IMR-90 (cell line): ENCODE data around the gene PHEX. TPM values are rescaled to one million over a fixed set of nuclear protein-coding genes. Genes with fewer than 3 reads are reported as not detected.

ENCODE experiments used
- ATAC-seq: fragments of 200-7000 bp; cut with Tn5 transposase; 2 replicates; pipeline ENCODE4 v1.9.1; 2020; ENCODE audit warnings: low read depth, mild to moderate bottlenecking, moderate library complexity
- BruUV-seq: library from RNA; stranded (reverse); fragments of 400-500 nt; replicated peaks from 2 replicates; lab custom pipeline; 2021; lab: Mats Ljungman, UMichigan
- CTCF ChIA-PET: fragments of 300-600 bp; formaldehyde crosslinking; extraction: SDS; loops from one replicate; lab custom pipeline; 2021; ENCODE audit warnings: antibody characterized with exemption; lab: Yijun Ruan, JAX
- POLR2A ChIA-PET: fragments of 300-600 bp; sonication (Branson Sonifier 250); formaldehyde crosslinking; loops from one replicate; lab custom pipeline; 2022; ENCODE audit warnings: antibody characterized with exemption; ENCODE audit not compliant: unreplicated experiment; lab: Charles Lee
- DNase-seq: peaks from one replicate; pipeline ENCODE4 v3.0.0; 2013
- H2AFZ ChIP-seq: replicated peaks from 2 replicates; pipeline ENCODE3; 2013; ENCODE audit warnings: low read length, mild to moderate bottlenecking; ENCODE audit not compliant: poor library complexity
- H2AK5ac ChIP-seq: 2 replicates; pipeline ENCODE4 v1.6.1; 2013; ENCODE audit warnings: low read depth, low read length, inconsistent platforms
- H2AK9ac ChIP-seq: replicated peaks from 2 replicates; pipeline ENCODE3; 2013; ENCODE audit warnings: mild to moderate bottlenecking, low read depth, low read length, moderate library complexity; ENCODE audit not compliant: poor library complexity
- H2BK120ac ChIP-seq: 2 replicates; pipeline ENCODE4 v1.6.1; 2013; ENCODE audit warnings: low read depth, low read length, inconsistent platforms
- H2BK15ac ChIP-seq: 3 replicates; pipeline ENCODE4 v1.6.1; 2013; ENCODE audit warnings: low read depth, low read length, inconsistent platforms
- H2BK20ac ChIP-seq: 2 replicates; pipeline ENCODE4 v1.6.1; 2013; ENCODE audit warnings: low read depth, mild to moderate bottlenecking, inconsistent platforms, low read length, moderate library complexity
- H2BK5ac ChIP-seq: 2 replicates; pipeline ENCODE4 v1.6.1; 2013; ENCODE audit warnings: mild to moderate bottlenecking, low read depth, low read length, inconsistent platforms; ENCODE audit not compliant: poor library complexity, severe bottlenecking
- H3K14ac ChIP-seq: replicated peaks from 2 replicates; pipeline ENCODE4 v1.6.1; 2013; ENCODE audit warnings: low read depth, low read length, inconsistent platforms
- H3K18ac ChIP-seq: 2 replicates; pipeline ENCODE4 v1.6.1; 2013; ENCODE audit warnings: low read depth, low read length, control low read depth
- H3K23ac ChIP-seq: 2 replicates; pipeline ENCODE4 v1.6.1; 2013; ENCODE audit warnings: low read depth, low read length, inconsistent platforms
- H3K27ac ChIP-seq: 2 replicates; pipeline ENCODE4 v1.5.1; 2013; ENCODE audit warnings: mild to moderate bottlenecking, control low read depth, low read length; ENCODE audit not compliant: insufficient read depth
- H3K27me3 ChIP-seq: 2 replicates; pipeline ENCODE4 v1.6.1; 2013; ENCODE audit warnings: low read length; ENCODE audit not compliant: control insufficient read depth, insufficient read depth
- H3K36me3 ChIP-seq: 2 replicates; pipeline ENCODE4 v1.6.1; 2013; ENCODE audit warnings: low read length, mixed read lengths; ENCODE audit not compliant: control insufficient read depth, insufficient read depth
- H3K4ac ChIP-seq: 2 replicates; pipeline ENCODE4 v1.6.1; 2013; ENCODE audit warnings: low read depth, low read length, inconsistent platforms
- H3K4me1 ChIP-seq: 2 replicates; pipeline ENCODE4 v1.6.1; 2013; ENCODE audit warnings: low read length, mixed read lengths; ENCODE audit not compliant: control insufficient read depth, insufficient read depth
- H3K4me2 ChIP-seq: 2 replicates; pipeline ENCODE4 v1.6.1; 2013; ENCODE audit warnings: low read depth, mild to moderate bottlenecking, control low read depth, low read length, moderate library complexity
- H3K4me3 ChIP-seq: 2 replicates; pipeline ENCODE4 v1.5.1; 2013; ENCODE audit warnings: low read depth, mild to moderate bottlenecking, control low read depth, low read length, moderate library complexity; ENCODE audit not compliant: insufficient read depth
- H3K56ac ChIP-seq: 2 replicates; pipeline ENCODE4 v1.6.1; 2013; ENCODE audit warnings: low read length, inconsistent platforms; ENCODE audit not compliant: insufficient read depth; ENCODE audit errors: extremely low read depth
- H3K79me1 ChIP-seq, 2 experiments: 2 replicates each; pipeline ENCODE4 v1.6.1; 2013; ENCODE audit warnings: low read length in 2 of 2, inconsistent platforms in 1 of 2, low read depth in 1 of 2
- H3K9ac ChIP-seq: 2 replicates; pipeline ENCODE4 v1.6.1; 2013; ENCODE audit warnings: low read depth, low read length, control low read depth
- H3K9me1 ChIP-seq: 2 replicates; pipeline ENCODE4 v1.6.1; 2013; ENCODE audit warnings: low read length, inconsistent platforms; ENCODE audit not compliant: insufficient read depth
- H3K9me3 ChIP-seq: 2 replicates; pipeline ENCODE4 v1.6.1; 2013; ENCODE audit warnings: low read length; ENCODE audit not compliant: control insufficient read depth, insufficient read depth
- H4K20me1 ChIP-seq: 2 replicates; pipeline ENCODE4 v1.6.1; 2013; ENCODE audit warnings: low read length, inconsistent platforms; ENCODE audit not compliant: insufficient read depth
- H4K5ac ChIP-seq: 2 replicates; pipeline ENCODE4 v1.6.1; 2013; ENCODE audit warnings: mild to moderate bottlenecking, low read depth, low read length, control low read depth
- H4K8ac ChIP-seq, 2 experiments: 2 replicates each; pipeline ENCODE4 v1.6.1; 2013; ENCODE audit warnings: low read depth in 2 of 2, low read length in 2 of 2, control low read depth in 1 of 2, inconsistent platforms in 1 of 2
- H4K91ac ChIP-seq: 2 replicates; pipeline ENCODE4 v1.6.1; 2013; ENCODE audit warnings: low read depth, low read length, inconsistent platforms; ENCODE audit not compliant: insufficient read depth
- BHLHE40 ChIP-seq: fragments of 150-350 bp; IDR thresholded peaks from 2 replicates; pipeline ENCODE4 v1.6.1; 2016; ENCODE audit warnings: mild to moderate bottlenecking, low read depth, low read length
- FOS ChIP-seq: fragments of 150-350 bp; IDR thresholded peaks from 2 replicates; pipeline ENCODE4 v1.6.1; 2016; ENCODE audit warnings: low read depth, low read length
- POLR2A ChIP-seq: IDR thresholded peaks from 2 replicates; pipeline ENCODE4 v1.6.1; 2012; ENCODE audit warnings: mild to moderate bottlenecking, low read depth, low read length
- WGBS, 2 experiments: methylation state at CpG; one replicate each; pipeline versions ENCODE4 v1.1.5 to v1.1.7; 2013; ENCODE audit warnings: missing lambda C conversion rate in 2 of 2; ENCODE audit not compliant: insufficient read length in 1 of 2; ENCODE audit errors: extremely low coverage in 2 of 2; 5-methylcytosine and 5-hydroxymethylcytosine counted together
- dilution Hi-C: fragments of 300-500 bp; cut with HindIII; formaldehyde crosslinking; loops from one replicate; pipeline ENCODE4 v1.14.3; 2018; ENCODE audit warnings: low sequenced_read_pairs; ENCODE audit not compliant: unreplicated experiment
- in situ Hi-C: fragments of 300-500 bp; cut with MboI; formaldehyde crosslinking; loops from 3 replicates; pipeline ENCODE4 v1.14.3; 2019; ENCODE audit warnings: low sequenced_read_pairs, inconsistent platforms, mixed read lengths
- intact Hi-C: fragments of 100-400 bp; cut with micrococcal nuclease; formaldehyde crosslinking; loops from 2 replicates; pipeline ENCODE4 v1.10.0; 2022
- polyA plus RNA-seq, 3 experiments: library from polyadenylated mRNA; depleted of rRNA; stranded (reverse); fragments of >200 nt; gene quantifications; 2 replicates each; pipeline ENCODE4 v1.2.3, GENCODE V29; 2012; ENCODE audit warnings: low replicate concordance in 1 of 3
- total RNA-seq: library from RNA; depleted of rRNA; stranded (reverse); fragments of >200 nt; gene quantifications from 2 replicates; pipeline ENCODE4 v1.2.3, GENCODE V29; 2012

The PHEX gene
- total and polyA plus RNA-seq, 2 of the 4 experiments (the other 2 are of a cell fraction): 0.10 to 0.18 TPM

- H3K4me3 ChIP-seq: no peak overlapping the region
- H3K23ac ChIP-seq: no peak overlapping the region
- BruUV-seq: no TSS peak
- H4K8ac ChIP-seq: no peak overlapping the region
- no peak for TF ChIP-seq FOS
- TF ChIP-seq POLR2A: no peak
- TF ChIP-seq BHLHE40: no peak
- H3K4me2 ChIP-seq: no peak overlapping the region
- H2BK120ac ChIP-seq: no peak overlapping the region
- no peak overlapping the region for H3K27ac ChIP-seq
- H3K18ac ChIP-seq: no peak overlapping the region
- DNase-seq (no peak), ATAC-seq (no peak)
- H2BK20ac ChIP-seq: no peak overlapping the region
- H3K9me1 ChIP-seq: no peaks in the 10 kb centered on the region
- dilution Hi-C loops (no loop called here), in situ Hi-C loops (no loop called here), intact Hi-C loops (no loop called here)
- no peak overlapping the region for H4K5ac ChIP-seq
- ChIA-PET CTCF (no interaction called here), POLR2A (no interaction called here)
- no peak overlapping the region for H3K9ac ChIP-seq
- no peak overlapping the region for H3K14ac ChIP-seq
- no peaks in the 10 kb centered on the region for H3K9me3 ChIP-seq
- H2BK5ac ChIP-seq: no peak overlapping the region
- no peaks in the 10 kb centered on the region for H3K4me1 ChIP-seq
- 82% methylated on average over 4 of the region's 11 CpGs; no CpG with 5 or more reads in 1 of the 2 experiments for WGBS, 2 experiments
- no peaks in the 10 kb centered on the region for H3K79me1 ChIP-seq
- H2AK5ac ChIP-seq: no peak overlapping the region
- H3K4ac ChIP-seq: no peak overlapping the region
- H3K56ac ChIP-seq: no peak overlapping the region
- no peaks in the 10 kb centered on the region for H4K20me1 ChIP-seq
- no peak overlapping the region for H2BK15ac ChIP-seq
- no peak overlapping the region for H4K91ac ChIP-seq
- H2AFZ ChIP-seq: no peak overlapping the region
- no peaks in the 10 kb centered on the region for H3K27me3 ChIP-seq
- H3K36me3 ChIP-seq: no peaks in the 10 kb centered on the region
- no peak overlapping the region for H2AK9ac ChIP-seq
Observed at GRCh38 chrX:22041907-22042530, 9.9 kb downstream of the PHEX start.
